HG02678 (cell line): ENCODE results near the gene PAIP2.

Experiments used
- ATAC-seq: cut with Tn5 transposase; IDR thresholded peaks from one replicate; pipeline ENCODE4 v1.9.1; 2021; ENCODE audit warnings: mild to moderate bottlenecking, moderate library complexity; ENCODE audit not compliant: unreplicated experiment

PAIP2 gene

GRCh38 chr5:139391570-139392323 is 50.1 kb downstream of the PAIP2 start:
- peak; percentile 14 for ATAC-seq

DNA sequence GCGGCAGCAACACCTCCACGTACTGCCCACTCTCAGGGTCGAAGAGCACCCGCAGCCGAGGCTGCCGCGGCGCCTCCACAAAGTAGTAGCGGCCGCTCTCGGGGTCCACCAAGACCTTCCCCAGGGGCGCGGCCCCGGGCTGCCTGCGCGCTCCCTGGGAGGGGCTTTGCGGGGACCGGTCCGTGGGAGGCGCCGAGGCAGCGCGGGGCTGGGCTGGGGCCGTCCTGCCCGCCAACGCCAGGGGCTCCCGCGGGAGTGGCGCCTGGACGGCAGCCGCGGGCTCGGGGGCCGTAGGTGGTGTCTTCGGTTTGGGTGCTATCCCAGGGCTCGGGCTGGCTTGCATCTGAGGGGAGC is 50.6 kb downstream of the PAIP2 start:
- ATAC-seq, result no peak

GRCh38 chr5:139392678-139393496 is 51.2 kb downstream of the PAIP2 start:
- ATAC-seq, result peak; percentile 48

GRCh38 chr5:139393497-139394122 is 52.0 kb downstream of the PAIP2 start:
- ATAC-seq, result no peak

DNA sequence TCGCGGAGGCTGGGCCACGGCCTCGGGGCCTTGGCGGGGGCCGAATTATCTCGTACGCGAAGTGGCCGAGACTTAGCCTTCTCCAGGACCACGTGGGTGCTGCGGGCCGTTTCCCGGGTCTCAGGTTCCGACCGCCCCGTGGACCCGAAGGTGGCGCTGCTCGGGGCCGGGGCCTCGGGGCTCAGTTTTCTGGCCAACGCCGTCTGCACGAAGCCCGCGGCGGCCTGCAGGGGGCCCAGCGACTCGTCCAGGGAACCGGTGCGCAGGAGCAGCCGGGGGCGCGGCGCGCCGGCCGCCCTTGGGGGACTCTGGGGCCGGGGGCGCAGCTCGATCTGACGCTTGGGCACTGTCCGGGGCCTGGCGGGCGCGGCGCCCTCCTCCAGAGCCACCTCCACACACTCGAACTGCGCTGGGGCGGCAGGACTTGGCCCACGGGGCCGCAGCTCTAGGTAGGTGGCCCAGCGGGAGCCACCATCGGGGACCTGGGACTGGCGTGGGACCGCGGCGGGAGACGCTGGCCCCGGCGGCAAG is 52.5 kb downstream of the PAIP2 start:
- no peak for ATAC-seq

DNA sequence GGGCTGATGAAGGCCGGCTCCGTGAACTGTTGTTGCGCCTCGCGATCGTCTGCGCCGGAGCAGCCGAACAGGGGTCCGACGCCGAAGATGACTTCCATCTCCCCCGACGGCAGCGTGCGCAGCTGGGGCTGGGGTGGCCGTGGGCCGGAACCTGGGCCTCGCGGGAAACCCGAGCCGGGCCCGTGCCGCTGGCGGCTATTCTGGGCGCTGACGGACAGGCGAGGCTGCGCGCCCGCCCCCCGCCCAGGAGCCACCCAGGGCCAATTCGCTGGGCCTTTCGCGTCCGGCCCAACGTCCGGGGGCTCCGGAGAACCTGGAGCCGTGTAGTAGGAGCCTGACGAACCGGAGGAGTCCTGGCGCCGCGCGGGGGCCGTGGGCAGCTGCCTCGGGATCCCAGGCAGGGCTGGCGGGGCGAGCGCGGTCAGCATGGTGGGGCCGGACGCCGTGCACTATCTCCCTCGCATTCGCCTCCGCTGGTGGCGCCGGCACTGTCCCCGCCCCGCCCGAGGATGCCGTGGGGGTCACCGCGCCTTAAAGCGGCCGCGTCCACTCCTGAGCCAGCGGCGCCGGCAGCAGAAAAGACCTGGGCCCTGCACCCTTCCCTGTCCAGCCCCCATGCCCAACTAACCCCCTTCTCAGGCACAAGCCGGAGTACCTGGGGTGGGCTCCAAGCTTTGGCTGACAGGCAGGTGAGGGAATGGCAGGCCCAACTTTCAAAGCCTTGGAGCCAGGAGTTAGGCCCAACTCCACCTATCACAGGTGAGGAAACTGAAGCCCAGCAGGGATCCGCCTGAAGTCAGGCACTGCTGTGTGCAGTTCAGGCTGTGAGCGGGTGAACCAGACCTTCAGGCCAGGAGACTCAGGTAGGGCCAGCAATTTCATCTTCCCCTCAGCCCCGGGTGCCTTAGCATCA is 53.3 kb downstream of the PAIP2 start, which contains the start of gene PROB1:
TSS of gene PROB1 (minus strand) at position 451 of the 913 bp plus-strand sequence. CDS start at position 428, 23 bp downstream.
- ATAC-seq, result no peak

DNA sequence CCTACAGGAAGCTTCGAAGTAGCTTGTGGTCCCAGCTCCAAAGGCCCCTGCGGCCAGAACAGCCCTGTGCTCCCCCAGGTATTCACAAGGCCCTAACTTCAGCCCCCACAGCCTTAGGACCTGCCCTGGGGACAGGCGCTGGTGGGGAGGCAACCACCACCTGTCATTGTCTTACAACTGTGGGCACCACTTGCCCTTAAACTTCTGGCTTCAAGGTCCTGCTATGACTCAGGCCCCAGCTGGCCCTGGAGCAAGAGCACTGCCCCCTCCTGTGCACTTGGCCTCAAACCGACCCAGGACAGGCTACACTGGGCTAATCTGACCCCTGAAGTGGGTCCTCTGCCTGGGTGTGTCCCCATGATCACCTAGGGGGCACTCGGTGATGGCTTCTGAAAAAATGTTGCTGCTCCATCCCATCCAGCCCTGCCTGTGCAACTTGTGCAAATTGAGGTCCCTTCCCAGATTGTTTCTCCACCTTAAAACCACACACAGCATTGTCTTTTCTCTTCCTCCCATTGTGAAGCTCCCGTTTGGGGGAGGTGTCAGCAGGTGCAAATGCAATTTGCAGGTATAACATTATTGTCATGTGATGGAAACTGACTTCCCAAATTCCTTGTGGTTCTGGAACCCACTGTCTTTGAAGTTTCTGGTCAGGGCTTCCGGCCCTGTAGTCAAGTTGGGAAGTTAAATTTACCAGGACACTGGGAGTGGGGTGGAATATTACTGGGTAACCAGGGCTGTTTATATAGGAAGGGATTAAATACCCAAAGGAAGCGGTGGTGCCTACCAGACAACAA is 54.4 kb downstream of the PAIP2 start:
- ATAC-seq, result no peak

DNA sequence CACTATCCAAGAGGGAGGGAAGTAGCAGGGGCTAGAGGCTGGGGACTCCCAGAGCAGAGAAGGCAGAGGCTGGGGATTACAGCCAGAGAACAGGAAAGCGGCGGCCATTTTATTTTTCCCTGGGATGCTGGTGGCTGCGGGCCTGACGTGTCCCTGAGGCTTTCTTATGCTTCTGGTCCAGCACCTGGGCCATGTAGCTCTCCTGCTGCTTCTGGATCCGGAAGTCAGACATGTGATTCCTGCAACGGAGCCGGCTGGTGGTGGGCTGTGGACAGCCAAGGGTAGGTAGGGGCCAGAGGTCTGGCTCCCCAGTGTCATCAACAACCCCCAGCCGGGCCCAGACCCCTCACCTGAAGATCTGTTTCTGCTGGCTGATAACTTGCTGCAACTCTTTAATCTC is 55.0 kb downstream of the PAIP2 start:
- ATAC-seq, result no peak

GRCh38 chr5:139397921-139398320 is 56.3 kb downstream of the PAIP2 start:
- ATAC-seq, result no peak

- peak; percentile 21 for ATAC-seq
Observed at GRCh38 chr5:139399501-139400121, 58.0 kb downstream of the PAIP2 start.

DNA sequence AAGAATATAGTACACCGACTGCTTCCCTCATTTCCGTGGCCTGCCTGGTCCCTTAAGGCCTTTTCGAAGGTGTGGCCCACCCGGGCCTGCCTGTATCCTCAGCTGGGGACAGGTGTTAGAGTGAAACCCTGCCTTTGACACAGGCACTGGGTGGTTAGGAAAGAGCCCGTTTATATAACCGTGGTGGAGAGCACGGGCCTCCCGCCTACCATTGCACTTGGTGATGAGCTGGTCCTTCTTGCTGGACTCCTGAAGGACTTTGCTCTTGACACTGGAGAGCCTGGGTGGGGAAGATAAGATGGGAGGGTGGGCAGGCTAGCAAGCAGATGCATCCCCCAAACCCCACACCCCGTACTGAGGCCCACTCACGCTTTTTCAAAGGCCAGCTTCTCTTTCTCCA is 59.9 kb downstream of the PAIP2 start:
- no peak for ATAC-seq

GRCh38 chr5:139402561-139403158 is 61.0 kb downstream of the PAIP2 start:
- ATAC-seq, result no peak

- no peak for ATAC-seq
Observed at GRCh38 chr5:139403418-139403786, 61.7 kb downstream of the PAIP2 start.

DNA sequence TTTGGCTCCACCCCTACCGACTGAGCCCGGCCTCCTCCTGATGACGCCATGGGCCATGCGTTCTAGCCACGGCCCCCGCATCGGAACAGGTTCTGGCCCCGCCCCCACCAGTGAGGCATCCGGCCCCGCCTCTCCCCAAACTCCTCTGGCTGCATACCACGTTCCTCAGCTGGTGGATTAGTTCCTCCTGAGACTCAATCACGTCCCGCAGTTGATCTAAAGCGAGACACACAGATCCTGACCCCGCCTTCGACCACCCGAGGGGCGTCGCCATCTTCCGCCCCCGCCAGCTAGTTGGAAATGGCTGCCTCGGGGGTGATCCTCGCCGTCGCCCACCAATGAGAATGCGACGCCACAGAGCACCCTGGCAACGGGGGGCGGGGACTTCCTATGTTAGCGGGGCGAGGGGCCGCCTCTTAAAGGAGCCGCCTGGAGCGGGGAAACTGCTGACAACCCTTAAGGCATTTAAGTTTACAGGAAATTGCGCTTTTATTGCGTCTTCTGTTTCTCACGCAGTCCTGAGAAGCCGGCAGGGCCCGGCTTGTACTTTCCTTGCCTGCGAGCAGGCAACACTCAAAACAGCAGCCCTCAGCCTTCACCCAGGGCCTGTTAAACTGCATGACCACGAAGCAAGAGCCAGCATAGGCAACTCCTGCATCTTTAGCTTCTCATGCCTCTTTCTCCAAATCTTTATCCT is 62.3 kb downstream of the PAIP2 start, which contains the start of gene SPATA24:
TSS of gene SPATA24 (minus strand) at position 303 of the 697 bp plus-strand sequence. CDS start at position 274, 29 bp downstream.
- peak; percentile 88 for ATAC-seq

GRCh38 chr5:139404484-139404840 is 62.8 kb downstream of the PAIP2 start:
- ATAC-seq, result no peak

DNA sequence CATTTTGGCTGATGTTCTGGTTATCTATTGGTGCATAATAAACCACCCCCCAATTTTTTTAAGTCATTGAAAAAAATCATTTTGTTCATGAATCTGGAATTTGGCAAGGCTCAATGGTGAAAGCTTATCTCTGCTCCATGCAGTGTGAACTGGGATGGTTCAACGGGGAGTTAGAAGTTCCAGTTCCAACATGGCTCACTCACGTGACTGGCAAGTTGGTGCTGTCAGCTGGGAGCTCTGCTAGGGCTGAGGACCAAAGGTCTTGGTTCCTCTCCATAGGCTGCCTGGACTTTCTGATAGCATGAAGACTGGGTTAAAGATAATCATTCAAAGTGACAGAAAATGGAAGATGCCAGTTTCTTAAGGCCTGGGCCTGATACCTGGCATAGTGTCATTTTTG is 65.3 kb downstream of the PAIP2 start:
- no peak for ATAC-seq

GRCh38 chr5:139407517-139407916 is 65.9 kb downstream of the PAIP2 start:
- ATAC-seq, result no peak

DNA sequence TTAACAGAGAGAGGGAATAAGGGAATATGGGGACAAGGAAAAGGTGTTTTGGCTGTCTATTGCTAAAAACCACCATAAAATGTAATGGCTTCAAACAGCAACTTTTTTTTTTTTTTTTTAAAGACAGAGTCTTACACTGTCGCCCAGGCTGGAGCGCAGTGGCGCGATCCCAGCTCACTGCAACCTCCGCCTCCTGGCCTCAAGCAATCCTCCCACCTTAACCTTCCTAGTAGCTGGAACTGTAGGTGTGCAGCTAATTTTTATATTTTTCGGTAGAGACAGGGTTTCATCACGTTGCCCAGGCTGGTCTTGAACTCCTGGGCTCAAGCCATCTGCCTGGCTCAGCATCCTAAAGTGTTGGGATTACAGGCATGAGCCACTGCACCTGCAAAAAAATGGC is 66.5 kb downstream of the PAIP2 start:
- no peak for ATAC-seq
